IMR-90 (cell line): ENCODE results near the gene GATA5. TPM values are rescaled to one million over a fixed set of nuclear protein-coding genes. Genes with fewer than 3 reads are reported as not detected.

Experiments
- ATAC-seq: fragments of 200-7000 bp; cut with Tn5 transposase; 2 replicates; pipeline ENCODE4 v1.9.1; 2020; ENCODE audit warnings: low read depth, mild to moderate bottlenecking, moderate library complexity
- BruUV-seq: library from RNA; stranded (reverse); fragments of 400-500 nt; replicated peaks from 2 replicates; lab custom pipeline; 2021; lab: Mats Ljungman, UMichigan
- CTCF ChIA-PET: fragments of 300-600 bp; formaldehyde crosslinking; extraction: SDS; loops from one replicate; lab custom pipeline; 2021; ENCODE audit warnings: antibody characterized with exemption; lab: Yijun Ruan, JAX
- POLR2A ChIA-PET: fragments of 300-600 bp; sonication (Branson Sonifier 250); formaldehyde crosslinking; loops from one replicate; lab custom pipeline; 2022; ENCODE audit warnings: antibody characterized with exemption; ENCODE audit not compliant: unreplicated experiment; lab: Charles Lee
- DNase-seq: peaks from one replicate; pipeline ENCODE4 v3.0.0; 2013
- H2AFZ ChIP-seq: replicated peaks from 2 replicates; pipeline ENCODE3; 2013; ENCODE audit warnings: low read length, mild to moderate bottlenecking; ENCODE audit not compliant: poor library complexity
- H2AK5ac ChIP-seq: 2 replicates; pipeline ENCODE4 v1.6.1; 2013; ENCODE audit warnings: low read depth, low read length, inconsistent platforms
- H2AK9ac ChIP-seq: replicated peaks from 2 replicates; pipeline ENCODE3; 2013; ENCODE audit warnings: mild to moderate bottlenecking, low read depth, low read length, moderate library complexity; ENCODE audit not compliant: poor library complexity
- H2BK120ac ChIP-seq: 2 replicates; pipeline ENCODE4 v1.6.1; 2013; ENCODE audit warnings: low read depth, low read length, inconsistent platforms
- H2BK15ac ChIP-seq: 3 replicates; pipeline ENCODE4 v1.6.1; 2013; ENCODE audit warnings: low read depth, low read length, inconsistent platforms
- H2BK20ac ChIP-seq: 2 replicates; pipeline ENCODE4 v1.6.1; 2013; ENCODE audit warnings: low read depth, mild to moderate bottlenecking, inconsistent platforms, low read length, moderate library complexity
- H2BK5ac ChIP-seq: 2 replicates; pipeline ENCODE4 v1.6.1; 2013; ENCODE audit warnings: mild to moderate bottlenecking, low read depth, low read length, inconsistent platforms; ENCODE audit not compliant: poor library complexity, severe bottlenecking
- H3K14ac ChIP-seq: replicated peaks from 2 replicates; pipeline ENCODE4 v1.6.1; 2013; ENCODE audit warnings: low read depth, low read length, inconsistent platforms
- H3K18ac ChIP-seq: 2 replicates; pipeline ENCODE4 v1.6.1; 2013; ENCODE audit warnings: low read depth, low read length, control low read depth
- H3K23ac ChIP-seq: 2 replicates; pipeline ENCODE4 v1.6.1; 2013; ENCODE audit warnings: low read depth, low read length, inconsistent platforms
- H3K27ac ChIP-seq: 2 replicates; pipeline ENCODE4 v1.5.1; 2013; ENCODE audit warnings: mild to moderate bottlenecking, control low read depth, low read length; ENCODE audit not compliant: insufficient read depth
- H3K27me3 ChIP-seq: 2 replicates; pipeline ENCODE4 v1.6.1; 2013; ENCODE audit warnings: low read length; ENCODE audit not compliant: control insufficient read depth, insufficient read depth
- H3K36me3 ChIP-seq: 2 replicates; pipeline ENCODE4 v1.6.1; 2013; ENCODE audit warnings: low read length, mixed read lengths; ENCODE audit not compliant: control insufficient read depth, insufficient read depth
- H3K4ac ChIP-seq: 2 replicates; pipeline ENCODE4 v1.6.1; 2013; ENCODE audit warnings: low read depth, low read length, inconsistent platforms
- H3K4me1 ChIP-seq: 2 replicates; pipeline ENCODE4 v1.6.1; 2013; ENCODE audit warnings: low read length, mixed read lengths; ENCODE audit not compliant: control insufficient read depth, insufficient read depth
- H3K4me2 ChIP-seq: 2 replicates; pipeline ENCODE4 v1.6.1; 2013; ENCODE audit warnings: low read depth, mild to moderate bottlenecking, control low read depth, low read length, moderate library complexity
- H3K4me3 ChIP-seq: 2 replicates; pipeline ENCODE4 v1.5.1; 2013; ENCODE audit warnings: low read depth, mild to moderate bottlenecking, control low read depth, low read length, moderate library complexity; ENCODE audit not compliant: insufficient read depth
- H3K56ac ChIP-seq: 2 replicates; pipeline ENCODE4 v1.6.1; 2013; ENCODE audit warnings: low read length, inconsistent platforms; ENCODE audit not compliant: insufficient read depth; ENCODE audit errors: extremely low read depth
- H3K79me1 ChIP-seq, 2 experiments: 2 replicates each; pipeline ENCODE4 v1.6.1; 2013; ENCODE audit warnings: low read length in 2 of 2, inconsistent platforms in 1 of 2, low read depth in 1 of 2
- H3K9ac ChIP-seq: 2 replicates; pipeline ENCODE4 v1.6.1; 2013; ENCODE audit warnings: low read depth, low read length, control low read depth
- H3K9me1 ChIP-seq: 2 replicates; pipeline ENCODE4 v1.6.1; 2013; ENCODE audit warnings: low read length, inconsistent platforms; ENCODE audit not compliant: insufficient read depth
- H3K9me3 ChIP-seq: 2 replicates; pipeline ENCODE4 v1.6.1; 2013; ENCODE audit warnings: low read length; ENCODE audit not compliant: control insufficient read depth, insufficient read depth
- H4K20me1 ChIP-seq: 2 replicates; pipeline ENCODE4 v1.6.1; 2013; ENCODE audit warnings: low read length, inconsistent platforms; ENCODE audit not compliant: insufficient read depth
- H4K5ac ChIP-seq: 2 replicates; pipeline ENCODE4 v1.6.1; 2013; ENCODE audit warnings: mild to moderate bottlenecking, low read depth, low read length, control low read depth
- H4K8ac ChIP-seq, 2 experiments: 2 replicates each; pipeline ENCODE4 v1.6.1; 2013; ENCODE audit warnings: low read depth in 2 of 2, low read length in 2 of 2, control low read depth in 1 of 2, inconsistent platforms in 1 of 2
- H4K91ac ChIP-seq: 2 replicates; pipeline ENCODE4 v1.6.1; 2013; ENCODE audit warnings: low read depth, low read length, inconsistent platforms; ENCODE audit not compliant: insufficient read depth
- BHLHE40 ChIP-seq: fragments of 150-350 bp; IDR thresholded peaks from 2 replicates; pipeline ENCODE4 v1.6.1; 2016; ENCODE audit warnings: mild to moderate bottlenecking, low read depth, low read length
- CEBPB ChIP-seq: IDR thresholded peaks from 2 replicates; pipeline ENCODE4 v1.6.1; 2012; ENCODE audit warnings: low read depth, low read length, improper control_type of control experiment
- CHD1 ChIP-seq: IDR thresholded peaks from 2 replicates; pipeline ENCODE4 v1.6.1; 2012; ENCODE audit warnings: low read depth, low read length, improper control_type of control experiment
- CTCF ChIP-seq: conservative IDR thresholded peaks from 2 replicates; pipeline ENCODE4 v1.5.1; 2012; ENCODE audit warnings: mild to moderate bottlenecking, low read depth, low read length, improper control_type of control experiment
- ELK1 ChIP-seq: fragments of 150-350 bp; IDR thresholded peaks from 2 replicates; pipeline ENCODE4 v1.6.1; 2016; ENCODE audit warnings: low read depth, mild to moderate bottlenecking, low read length, moderate library complexity, borderline replicate concordance
- FOS ChIP-seq: fragments of 150-350 bp; IDR thresholded peaks from 2 replicates; pipeline ENCODE4 v1.6.1; 2016; ENCODE audit warnings: low read depth, low read length
- MAFK ChIP-seq: IDR thresholded peaks from 2 replicates; pipeline ENCODE4 v1.6.1; 2012; ENCODE audit warnings: low read depth, low read length, improper control_type of control experiment
- MAZ ChIP-seq: IDR thresholded peaks from 2 replicates; pipeline ENCODE4 v1.6.1; 2012; ENCODE audit warnings: low read depth, mild to moderate bottlenecking, low read length, improper control_type of control experiment, moderate library complexity, borderline replicate concordance
- MXI1 ChIP-seq: IDR thresholded peaks from 2 replicates; pipeline ENCODE4 v1.6.1; 2012; ENCODE audit warnings: low read depth, mild to moderate bottlenecking, low read length, moderate library complexity, borderline replicate concordance
- NFE2L2 ChIP-seq: fragments of 150-350 bp; IDR thresholded peaks from 2 replicates; pipeline ENCODE4 v1.6.1; 2016; ENCODE audit warnings: low read depth, mild to moderate bottlenecking, low read length
- POLR2A ChIP-seq: IDR thresholded peaks from 2 replicates; pipeline ENCODE4 v1.6.1; 2012; ENCODE audit warnings: mild to moderate bottlenecking, low read depth, low read length
- RAD21 ChIP-seq: IDR thresholded peaks from 2 replicates; pipeline ENCODE4 v1.6.1; 2012; ENCODE audit warnings: low read length, improper control_type of control experiment
- RCOR1 ChIP-seq: IDR thresholded peaks from 2 replicates; pipeline ENCODE4 v1.6.1; 2012; ENCODE audit warnings: mild to moderate bottlenecking, low read length, improper control_type of control experiment; ENCODE audit not compliant: insufficient replicate concordance
- RFX5 ChIP-seq: IDR thresholded peaks from 2 replicates; pipeline ENCODE4 v1.8.0; 2012; ENCODE audit warnings: low read depth, mild to moderate bottlenecking, low read length, moderate library complexity
- SMC3 ChIP-seq: fragments of 150-350 bp; IDR thresholded peaks from 2 replicates; pipeline ENCODE4 v1.6.1; 2016; ENCODE audit warnings: low read depth, mild to moderate bottlenecking, antibody characterized with exemption, low read length, moderate library complexity
- USF2 ChIP-seq: fragments of 150-350 bp; IDR thresholded peaks from 2 replicates; pipeline ENCODE4 v1.6.1; 2017; ENCODE audit warnings: mild to moderate bottlenecking, antibody characterized with exemption, low read length, low read depth
- WGBS, 2 experiments: methylation state at CpG; one replicate each; pipeline versions ENCODE4 v1.1.5 to v1.1.7; 2013; ENCODE audit warnings: missing lambda C conversion rate in 2 of 2; ENCODE audit not compliant: insufficient read length in 1 of 2; ENCODE audit errors: extremely low coverage in 2 of 2; 5-methylcytosine and 5-hydroxymethylcytosine counted together
- dilution Hi-C: fragments of 300-500 bp; cut with HindIII; formaldehyde crosslinking; loops from one replicate; pipeline ENCODE4 v1.14.3; 2018; ENCODE audit warnings: low sequenced_read_pairs; ENCODE audit not compliant: unreplicated experiment
- in situ Hi-C: fragments of 300-500 bp; cut with MboI; formaldehyde crosslinking; loops from 3 replicates; pipeline ENCODE4 v1.14.3; 2019; ENCODE audit warnings: low sequenced_read_pairs, inconsistent platforms, mixed read lengths
- intact Hi-C: fragments of 100-400 bp; cut with micrococcal nuclease; formaldehyde crosslinking; loops from 2 replicates; pipeline ENCODE4 v1.10.0; 2022
- polyA plus RNA-seq, 3 experiments: library from polyadenylated mRNA; depleted of rRNA; stranded (reverse); fragments of >200 nt; gene quantifications; 2 replicates each; pipeline ENCODE4 v1.2.3, GENCODE V29; 2012; ENCODE audit warnings: low replicate concordance in 1 of 3
- total RNA-seq: library from RNA; depleted of rRNA; stranded (reverse); fragments of >200 nt; gene quantifications from 2 replicates; pipeline ENCODE4 v1.2.3, GENCODE V29; 2012

GATA5 gene
- total and polyA plus RNA-seq, 2 of the 4 experiments (the other 2 are of a cell fraction), result not detected

GRCh38 chr20:62448788-62449187 lies 27.0 kb downstream of the GATA5 start:
- dilution Hi-C loops, result no loop called here
- no peaks in the 10 kb centered on the region for H3K36me3 ChIP-seq
- H3K27ac ChIP-seq, result no peak overlapping the region
- H3K79me1 ChIP-seq, result no peaks in the 10 kb centered on the region
- BruUV-seq, result no TSS peak
- WGBS, 2 experiments, result no CpG with 5 or more reads among the region's 14 CpGs
- no peak overlapping the region for H3K9ac ChIP-seq
- H2BK5ac ChIP-seq, result no peak overlapping the region
- no peaks in the 10 kb centered on the region for H3K9me1 ChIP-seq
- H2BK20ac ChIP-seq, result no peak overlapping the region
- no peak overlapping the region for H3K4me2 ChIP-seq
- H3K23ac ChIP-seq, result no peak overlapping the region
- H2BK15ac ChIP-seq, result no peak overlapping the region
- H4K91ac ChIP-seq, result no peak overlapping the region
- TF ChIP-seq ELK1, result no peak
- TF ChIP-seq RFX5, result no peak
- no peak for TF ChIP-seq CTCF
- TF ChIP-seq POLR2A, result no peak
- TF ChIP-seq USF2, result no peak
- TF ChIP-seq SMC3, result no peak
- TF ChIP-seq BHLHE40, result no peak
- no peak for TF ChIP-seq CHD1
- no peak for TF ChIP-seq CEBPB
- no peak for TF ChIP-seq RAD21
- TF ChIP-seq MXI1, result no peak
- TF ChIP-seq MAFK, result no peak
- no peak for TF ChIP-seq MAZ
- no peak for TF ChIP-seq RCOR1
- no peak for TF ChIP-seq NFE2L2
- no peak for TF ChIP-seq FOS
- ATAC-seq (no peak), DNase-seq (no peak)
- no peaks in the 10 kb centered on the region for H3K4me1 ChIP-seq
- CTCF ChIA-PET, result no interaction called here
- no peak overlapping the region for H2AK9ac ChIP-seq
- in situ Hi-C loops, result no loop called here
- H2AFZ ChIP-seq, result no peak overlapping the region
- POLR2A ChIA-PET, result no interaction called here
- H3K56ac ChIP-seq, result no peak overlapping the region
- no peak overlapping the region for H3K18ac ChIP-seq
- no peak overlapping the region for H2BK120ac ChIP-seq
- H3K4ac ChIP-seq, result no peak overlapping the region
- H3K27me3 ChIP-seq, result peaks cover 34% of the 10 kb centered on the region; the same call in 1 of the 2 replicates
- peaks cover 2% of the 10 kb centered on the region; the same call in 1 of the 2 replicates for H3K9me3 ChIP-seq
- H3K4me3 ChIP-seq, result no peak overlapping the region
- no peak overlapping the region for H3K14ac ChIP-seq
- H2AK5ac ChIP-seq, result no peak overlapping the region
- H4K20me1 ChIP-seq, result no peaks in the 10 kb centered on the region
- intact Hi-C loops, result no loop called here
- no peak overlapping the region for H4K5ac ChIP-seq
- no peak overlapping the region for H4K8ac ChIP-seq
